NCI-H2227 (cell line): ENCODE measurements around the gene CHORDC1.
"Not testable (repeated sequence)": the region's sequence is repeated elsewhere in the genome, so short reads cannot be mapped to it uniquely, and the experiment has no call there.

Experiments
- DNase-seq: peaks from one replicate; lab custom pipeline; 2025; ENCODE audit not compliant: unreplicated experiment; lab: John Stamatoyannopoulos, UW

CHORDC1 gene

DNA sequence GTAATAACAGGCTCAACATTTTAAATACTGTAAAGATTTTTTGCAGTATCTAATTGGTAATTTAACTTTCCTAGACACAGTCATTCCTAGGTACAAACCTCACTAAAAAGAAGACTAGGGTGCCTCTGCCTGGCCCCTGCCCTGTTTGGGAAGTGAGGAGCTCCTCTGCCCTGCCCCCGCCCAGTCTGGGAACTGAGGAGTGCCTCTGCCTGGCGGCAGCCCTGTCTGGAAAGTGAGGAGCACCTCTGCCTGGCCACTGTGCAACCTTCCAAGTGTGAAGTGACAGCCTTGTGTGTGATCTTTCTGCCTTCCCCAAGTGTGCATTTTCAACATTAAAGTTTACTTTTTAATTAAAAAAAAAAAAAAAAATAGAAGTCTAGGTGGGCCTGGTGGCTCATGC is 4.2 kb downstream of the CHORDC1 start:
- DNase-seq = no peak

DNA sequence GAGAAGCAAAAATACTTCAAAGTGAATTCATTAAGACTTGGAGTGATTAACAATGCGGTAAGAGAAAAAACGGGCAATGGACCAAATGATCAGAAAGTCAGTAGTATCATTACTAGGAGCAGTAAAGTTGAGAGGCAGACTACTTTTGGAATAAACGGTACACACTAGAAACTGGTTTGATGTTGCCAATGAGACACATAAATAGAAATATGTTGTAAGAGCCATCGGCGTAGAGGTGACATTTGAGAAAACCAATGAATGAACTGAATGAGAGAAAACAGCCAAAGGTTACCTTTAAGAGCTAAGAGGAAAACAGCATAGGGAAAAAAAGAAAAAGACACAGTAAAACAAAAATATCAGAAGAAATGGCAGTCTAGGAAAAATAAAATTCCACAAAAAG is 6.2 kb downstream of the CHORDC1 start:
- DNase-seq = no peak

DNA sequence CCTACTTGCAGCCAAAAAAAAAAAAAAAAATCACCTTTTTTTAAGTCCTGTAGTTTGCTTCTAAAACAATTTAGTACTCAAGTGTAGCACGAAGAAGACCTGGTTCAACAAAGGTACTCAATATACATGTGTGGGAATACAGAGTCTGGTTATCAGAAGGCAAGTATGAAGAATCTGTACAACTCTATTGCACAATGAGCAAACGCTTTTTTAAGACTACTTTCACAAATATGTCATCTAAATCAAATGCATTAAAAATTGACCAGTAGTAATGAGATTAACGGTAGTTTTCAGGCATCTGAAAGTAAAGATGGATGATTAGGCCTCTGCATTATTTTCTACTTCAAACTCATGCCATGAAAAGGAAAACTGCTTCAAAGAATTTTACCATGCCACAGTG is 9.5 kb downstream of the CHORDC1 start:
- DNase-seq = no peak

DNA sequence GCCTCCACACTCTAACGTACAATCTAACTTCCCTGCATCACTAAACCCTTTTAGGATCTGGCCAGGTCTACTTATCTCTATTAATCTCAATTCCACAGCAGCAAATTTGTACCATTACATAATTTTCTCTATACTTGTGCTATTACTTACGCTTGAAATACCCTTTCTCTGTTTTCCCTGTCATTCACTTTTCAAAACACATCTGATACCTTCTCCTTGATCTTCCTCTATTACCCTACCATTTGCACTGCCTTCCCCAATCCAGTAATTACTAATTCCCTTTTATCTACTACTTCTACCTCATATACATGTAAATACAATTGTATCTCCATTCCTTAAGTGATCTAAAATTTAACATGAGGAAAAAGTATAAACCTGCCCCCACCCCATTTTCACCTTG is 14.0 kb downstream of the CHORDC1 start:
- no peak for DNase-seq

DNA sequence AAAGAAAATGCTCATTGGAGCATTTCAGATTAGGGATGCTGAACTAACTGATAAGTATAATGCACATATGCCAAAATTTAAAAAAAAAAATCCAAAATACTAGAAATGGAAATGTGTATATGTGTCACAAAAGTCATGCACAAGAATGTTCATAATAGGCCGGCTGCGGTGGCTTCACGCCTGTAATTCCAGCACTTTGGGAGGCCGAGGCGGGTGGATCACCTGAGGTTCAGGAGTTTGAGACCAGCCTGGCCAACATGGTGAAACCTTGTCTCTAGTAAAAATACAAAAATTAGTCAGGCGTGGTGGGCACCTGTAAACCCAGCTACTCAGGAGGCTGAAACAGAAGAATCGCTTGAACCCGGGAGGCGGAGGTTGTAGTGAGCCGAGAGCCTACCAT is 14.9 kb downstream of the CHORDC1 start:
- not testable (repeated sequence) for DNase-seq

DNA sequence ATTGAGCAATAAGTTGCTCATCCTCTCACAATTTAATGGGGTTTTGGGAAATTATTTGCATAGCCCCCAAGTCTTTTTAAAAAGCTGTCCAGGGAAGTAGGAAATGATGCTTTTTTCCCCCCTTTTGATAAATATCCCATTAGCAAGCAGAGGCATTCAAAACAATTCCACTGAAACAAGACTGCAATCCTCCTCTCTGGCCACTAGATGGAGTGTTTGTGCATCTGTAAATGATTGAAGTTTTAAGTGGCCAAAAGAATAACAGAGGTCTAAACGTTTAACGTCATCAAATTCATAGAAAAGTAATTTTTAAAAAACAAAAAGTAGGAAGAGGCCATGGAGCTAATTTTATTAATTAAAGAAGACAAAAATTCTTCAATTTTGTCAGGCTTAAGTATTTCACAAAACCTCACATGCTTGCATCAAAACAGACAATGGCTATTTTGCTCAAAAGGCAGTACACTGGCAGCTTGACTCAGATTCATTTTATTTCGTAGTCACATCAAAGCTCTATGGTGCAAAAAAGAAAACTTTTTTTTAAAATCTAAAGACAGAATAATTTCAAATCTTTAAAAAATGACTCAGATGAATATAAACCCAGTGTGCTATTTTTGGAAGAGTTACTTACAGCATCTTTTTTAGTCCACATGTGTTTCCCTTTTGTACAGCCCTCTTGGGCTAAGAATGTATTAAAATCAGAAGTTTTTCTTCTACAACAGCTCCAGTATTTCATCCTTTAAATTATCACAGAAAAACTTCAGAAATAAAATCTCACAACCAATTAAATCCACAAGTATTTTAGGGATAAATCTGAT is 17.8 kb downstream of the CHORDC1 start:
- DNase-seq = peak; percentile 59

DNA sequence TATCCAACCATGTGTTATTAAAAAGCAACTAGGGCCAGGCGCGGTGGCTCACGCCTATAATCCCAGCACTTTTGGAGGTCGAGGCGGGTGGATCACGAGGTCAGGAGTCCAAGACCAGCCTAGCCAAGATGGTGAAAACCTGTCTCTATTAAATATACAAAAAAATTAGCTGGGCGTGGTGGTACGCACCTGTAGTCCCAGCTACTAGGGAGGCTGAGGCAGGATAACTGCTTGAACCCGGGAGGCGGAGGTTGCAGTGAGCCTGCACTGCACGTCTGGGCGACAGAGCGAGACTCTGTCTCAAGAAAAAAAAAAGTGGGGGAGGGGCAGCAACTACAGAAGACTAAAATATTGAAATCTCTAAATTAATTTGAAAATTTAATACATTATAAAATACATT is 18.4 kb downstream of the CHORDC1 start:
- no peak for DNase-seq

DNA sequence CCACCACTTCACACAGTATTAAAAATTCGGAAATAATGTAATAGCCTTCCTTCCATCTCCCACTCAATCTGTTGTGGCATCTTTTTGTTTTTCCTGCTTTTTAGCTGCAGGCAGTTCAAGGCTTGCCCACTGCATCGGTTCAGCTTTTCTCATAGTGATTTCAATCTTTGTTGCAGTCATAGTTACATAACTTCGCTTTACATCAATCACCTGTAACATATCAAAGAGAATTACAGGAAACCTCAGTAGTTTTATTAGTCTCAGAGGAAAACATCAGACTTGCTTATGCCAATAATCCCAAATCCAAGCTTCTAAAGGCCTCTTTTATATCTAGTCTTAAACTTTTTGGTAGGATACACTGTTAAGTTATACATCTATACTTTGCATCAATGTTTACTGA is 20.5 kb downstream of the CHORDC1 start:
- DNase-seq = no peak

DNA sequence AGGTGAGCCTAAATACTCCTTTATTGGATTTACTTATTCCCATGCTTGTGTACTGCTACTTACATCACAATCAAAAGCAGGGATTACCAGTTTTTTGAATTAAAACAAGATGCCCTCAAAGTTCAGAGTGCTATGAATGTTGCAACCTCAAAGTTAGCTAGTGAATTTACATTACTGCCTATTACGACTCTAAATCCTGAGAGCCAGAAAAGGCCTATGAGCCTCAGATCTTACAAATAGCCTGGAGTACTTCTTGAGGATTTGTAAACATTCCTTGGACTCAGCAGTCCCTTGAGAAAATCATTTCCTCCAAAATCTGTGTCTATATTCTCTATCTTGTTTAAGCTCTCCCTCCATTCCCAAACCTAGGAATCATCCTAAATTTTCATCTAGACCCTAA is 25.5 kb downstream of the CHORDC1 start:
- no peak for DNase-seq

DNA sequence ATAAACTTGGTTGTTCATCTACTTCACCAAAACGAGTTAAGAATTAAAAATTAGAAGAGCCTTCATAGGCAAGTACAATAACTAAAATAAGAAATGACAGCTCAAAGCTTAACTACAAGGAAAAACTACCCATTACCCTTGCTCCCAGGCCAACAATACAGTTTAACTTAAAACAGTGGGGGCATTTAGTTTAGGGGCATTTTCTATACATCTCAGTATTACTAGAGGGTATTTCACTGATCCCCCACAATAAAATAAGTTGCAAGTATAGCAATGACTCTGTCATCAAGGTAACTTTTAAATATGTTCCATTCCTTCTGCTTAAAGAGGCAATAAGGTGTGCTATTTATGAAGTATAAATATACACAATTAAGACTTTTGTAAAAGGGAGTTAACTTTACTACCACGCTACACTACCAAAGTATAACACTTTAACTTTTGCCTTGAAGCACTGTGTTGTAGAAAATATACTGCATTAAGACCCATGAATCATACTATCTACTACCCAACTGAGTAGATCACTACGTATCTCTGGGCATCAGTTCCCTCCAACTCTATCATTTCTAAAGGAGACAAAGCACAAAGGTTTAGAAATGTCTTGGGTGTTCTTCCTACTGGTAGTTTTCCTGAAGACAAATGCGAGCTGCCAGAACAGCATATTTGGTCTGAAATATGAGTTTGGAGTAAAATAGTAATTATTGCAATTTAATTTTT is 29.8 kb downstream of the CHORDC1 start:
- DNase-seq = no peak

DNA sequence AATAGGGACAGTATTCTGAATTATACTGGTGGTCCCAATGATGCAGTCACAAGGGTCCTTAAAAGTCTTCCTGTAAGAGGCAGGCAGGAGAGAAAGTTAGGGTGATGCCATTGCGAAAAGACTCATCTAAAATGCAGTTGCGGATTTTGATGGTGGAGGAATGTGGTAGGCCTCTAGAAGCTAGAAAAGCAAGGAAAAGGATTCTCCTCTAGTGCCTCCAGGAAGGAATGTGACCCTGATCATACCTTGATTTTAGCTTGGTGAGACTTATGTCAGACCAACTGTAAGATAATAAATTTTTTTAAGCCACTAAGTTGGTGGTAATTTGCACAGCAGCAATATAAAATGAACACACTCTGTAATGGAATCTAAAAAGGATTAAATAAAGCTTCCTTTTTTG is 33.8 kb downstream of the CHORDC1 start:
- no peak for DNase-seq

DNA sequence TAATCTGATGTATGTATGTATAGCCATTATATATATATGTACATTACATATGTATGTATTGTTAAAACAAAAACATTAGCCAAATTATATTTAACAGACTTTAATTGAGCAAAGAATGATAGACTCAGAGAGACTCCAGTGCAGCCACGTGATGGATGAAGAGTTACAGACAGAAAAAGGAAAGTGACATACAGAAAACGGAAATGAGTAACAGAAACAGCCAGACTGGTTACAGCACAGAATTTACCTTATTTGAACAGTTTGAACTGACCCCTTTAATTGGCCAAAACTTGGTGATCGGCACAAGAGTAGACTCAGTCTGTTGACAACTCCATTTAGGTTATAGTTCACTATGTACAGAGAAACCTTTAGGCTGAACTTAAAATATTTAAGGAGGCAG is 35.0 kb downstream of the CHORDC1 start:
- no peak for DNase-seq

DNA sequence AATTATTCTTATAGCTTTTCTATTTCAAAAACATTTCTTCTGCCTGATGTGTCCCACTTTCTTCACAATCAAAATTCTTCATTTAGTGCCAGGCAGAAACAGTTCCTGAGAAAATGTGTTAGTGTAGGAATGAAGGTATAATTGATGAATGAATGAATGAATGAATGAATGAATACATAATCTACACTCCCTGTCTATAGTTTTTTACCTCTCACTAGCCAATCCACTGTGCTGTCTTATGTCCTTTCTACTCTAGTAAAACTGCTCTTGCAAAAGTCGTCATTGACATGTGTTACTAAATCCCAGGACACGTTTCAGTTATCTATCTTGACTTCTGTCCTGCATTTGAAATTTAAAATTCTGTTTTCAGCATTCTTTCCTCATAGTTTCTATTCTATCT is 42.9 kb downstream of the CHORDC1 start:
- no peak for DNase-seq

DNA sequence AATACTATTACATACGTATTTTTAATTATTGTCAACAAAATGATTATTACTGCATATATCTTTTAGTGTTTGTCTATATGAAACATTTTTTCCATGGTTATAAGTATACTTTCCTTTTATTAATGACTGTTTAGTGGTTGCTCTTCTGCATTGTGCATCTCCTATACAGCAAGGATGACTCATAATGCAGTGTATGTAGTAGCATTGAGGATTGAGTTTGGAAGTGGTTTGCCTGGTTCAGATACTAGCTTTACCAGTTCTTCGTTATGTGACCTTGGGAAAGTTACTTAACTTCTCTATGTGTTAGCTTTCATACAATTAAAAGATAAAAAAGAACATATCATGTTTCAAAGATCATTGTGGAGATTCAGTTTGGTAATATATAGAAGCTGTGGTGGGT is 44.1 kb downstream of the CHORDC1 start:
- no peak for DNase-seq

DNA sequence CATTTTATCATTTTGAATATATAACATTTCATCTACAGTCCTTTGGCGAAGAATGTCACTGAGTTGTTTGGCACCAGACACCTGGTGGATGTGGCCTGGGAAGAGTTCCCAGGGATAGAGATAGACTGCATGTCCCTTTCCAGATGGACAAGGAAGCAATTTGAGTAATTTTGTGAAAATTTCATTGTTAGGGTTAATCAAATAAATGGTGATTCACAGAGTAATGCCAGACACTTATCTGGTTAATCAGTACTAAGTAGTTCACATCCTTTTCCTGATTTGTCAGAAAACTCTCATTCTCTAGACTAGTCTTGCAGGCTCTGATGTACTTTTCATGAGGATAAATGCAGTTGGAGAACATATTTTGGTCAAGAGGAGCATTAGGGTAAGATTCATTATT is 46.8 kb downstream of the CHORDC1 start:
- DNase-seq = no peak

DNA sequence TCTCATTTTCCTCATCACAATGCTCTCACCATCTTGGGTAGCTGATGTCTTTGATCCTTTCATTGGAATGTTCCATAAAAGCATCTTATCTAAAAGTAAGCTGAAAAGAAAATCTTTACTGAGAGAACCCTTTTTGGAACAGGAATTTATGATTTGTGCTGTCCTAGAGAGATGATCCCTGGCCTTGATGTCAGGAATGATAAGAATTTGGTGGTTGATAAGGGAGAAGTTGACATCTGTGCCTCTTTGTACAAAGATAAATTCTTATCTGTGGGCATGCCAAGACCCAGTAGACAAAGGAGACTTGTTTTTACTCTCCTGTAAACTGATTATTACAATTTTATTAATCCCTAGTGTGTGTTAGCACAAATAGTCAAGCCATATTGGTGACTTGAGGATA is 51.5 kb downstream of the CHORDC1 start:
- DNase-seq = no peak

DNA sequence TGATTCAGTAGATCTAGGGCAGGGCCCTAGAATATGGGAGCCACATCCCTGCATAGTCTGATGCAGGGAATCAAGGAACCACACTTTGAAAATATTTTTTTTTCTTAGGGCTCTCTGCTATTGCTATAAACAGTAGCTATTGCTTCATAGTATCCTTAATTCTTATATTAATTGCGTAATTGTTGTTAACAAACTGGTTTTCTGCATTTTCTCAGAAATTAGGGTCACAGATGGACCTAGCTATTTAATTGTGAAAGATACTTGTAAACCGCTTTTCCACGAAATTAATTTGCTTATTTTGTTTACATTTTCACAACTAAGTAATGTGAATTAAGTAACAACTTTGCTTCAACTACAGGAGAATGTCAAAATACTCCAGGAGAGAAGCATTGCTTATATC is 54.3 kb downstream of the CHORDC1 start:
- DNase-seq = no peak

DNA sequence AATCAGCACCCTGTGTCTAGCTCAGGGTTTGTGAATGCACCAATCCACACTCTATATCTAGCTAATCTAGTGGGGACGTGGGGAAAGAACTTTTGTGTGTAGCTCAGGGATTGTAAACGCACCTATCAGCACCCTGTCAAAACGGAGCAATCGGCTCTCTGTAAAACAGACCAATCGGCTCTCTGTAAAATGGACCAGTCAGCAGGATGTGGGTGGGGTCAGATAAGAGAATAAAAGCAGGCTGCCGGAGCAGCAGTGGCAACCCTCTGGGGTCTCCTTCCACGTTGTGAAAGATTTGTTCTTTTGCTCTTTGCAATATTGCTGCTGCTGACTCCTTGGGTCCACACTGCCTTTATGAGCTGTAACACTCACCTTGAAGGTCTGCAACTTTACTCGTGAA is 55.1 kb downstream of the CHORDC1 start:
- DNase-seq = not testable (repeated sequence)

DNA sequence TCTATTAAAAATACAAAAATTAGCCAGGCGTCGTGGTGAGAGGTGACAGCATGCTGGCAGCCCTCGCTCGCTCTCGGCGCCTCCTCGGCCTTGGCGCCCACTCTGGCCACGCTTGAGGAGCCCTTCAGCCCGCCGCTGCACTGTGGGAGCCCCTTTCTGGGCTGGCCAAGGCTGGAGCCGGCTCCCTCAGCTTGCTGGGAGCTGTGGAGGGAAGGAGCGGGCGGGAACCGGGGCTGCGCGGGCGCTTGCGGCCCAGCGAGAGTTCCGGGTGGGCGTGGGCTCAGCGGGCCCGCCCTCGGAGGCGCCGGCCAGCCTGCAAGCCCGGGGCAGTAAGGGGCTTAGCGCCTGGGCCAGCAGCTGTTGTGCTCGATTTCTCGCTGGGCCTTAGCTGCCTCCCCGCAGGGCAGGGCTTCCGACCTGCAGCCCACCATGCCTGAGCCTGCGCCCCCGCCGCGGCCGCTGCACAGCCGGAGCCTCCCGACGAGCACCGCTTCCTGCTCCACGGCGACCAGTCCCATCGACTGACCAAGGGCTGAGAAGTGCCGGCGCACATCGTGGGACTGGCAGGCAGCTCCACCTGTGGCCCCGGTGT is 55.8 kb downstream of the CHORDC1 start:
- DNase-seq = not testable (repeated sequence)
